Measurements from ENCODE around the gene CLEC16A.
"Not testable (repeated sequence)": the region's sequence is repeated elsewhere in the genome, so short reads cannot be mapped to it uniquely, and the experiment has no call there.

CLEC16A gene

DNA sequence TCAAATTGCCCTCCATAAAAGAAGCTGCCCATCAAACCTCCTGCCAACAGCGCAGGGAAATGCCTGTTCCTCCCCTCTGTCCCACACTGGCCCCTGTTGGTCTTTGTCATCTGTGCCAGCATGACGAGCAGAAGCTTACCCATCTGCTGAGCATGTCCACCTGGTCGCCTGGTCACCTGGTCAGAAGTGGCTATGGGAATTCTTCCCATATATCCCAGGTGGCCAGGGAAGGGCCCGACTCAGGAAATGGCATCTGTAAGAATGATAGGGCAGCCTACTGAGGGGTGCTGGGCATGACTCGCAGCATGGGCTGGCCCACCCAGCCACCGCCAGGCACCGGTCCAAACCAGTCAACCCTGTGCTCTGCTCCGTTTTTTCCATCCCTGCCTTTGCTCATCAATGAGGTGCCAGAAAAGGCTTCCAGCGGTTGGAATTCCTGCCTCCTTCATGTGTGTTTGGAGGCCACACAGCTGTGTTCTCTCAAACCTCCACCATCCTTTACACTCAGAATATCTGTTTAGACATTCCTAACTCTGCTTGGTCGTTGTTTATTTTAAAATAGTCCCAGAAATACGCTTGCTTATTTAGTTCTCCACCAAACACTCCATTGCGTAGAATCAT lies 145.2 kb downstream of the CLEC16A start:
- no peak for DNase-seq

DNA sequence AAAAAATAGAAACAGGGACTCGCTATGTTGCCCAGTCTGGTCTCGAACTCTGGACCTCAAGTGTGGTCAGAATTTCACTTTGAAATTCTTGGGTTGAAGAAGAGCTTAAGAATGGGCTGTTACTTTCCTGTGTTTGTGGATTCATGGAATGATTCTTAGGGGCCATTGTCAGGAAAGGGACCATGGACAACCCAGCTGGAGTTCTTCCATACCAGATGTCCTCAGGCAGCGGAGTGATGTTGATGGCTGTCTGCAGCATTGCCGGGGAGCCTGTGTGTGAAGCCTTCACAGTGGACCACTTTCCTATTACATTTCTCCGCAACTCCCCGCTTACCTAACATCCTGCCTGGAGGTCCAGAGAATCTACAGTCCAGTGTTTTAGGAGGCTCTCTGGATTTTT lies 145.9 kb downstream of the CLEC16A start:
- no peak for DNase-seq

- no peak for DNase-seq
Measured at GRCh38 chr16:11091021-11091785, 146.8 kb downstream of the CLEC16A start.

- DNase-seq: no peak
Measured at GRCh38 chr16:11092788-11093571, 148.6 kb downstream of the CLEC16A start.

DNA sequence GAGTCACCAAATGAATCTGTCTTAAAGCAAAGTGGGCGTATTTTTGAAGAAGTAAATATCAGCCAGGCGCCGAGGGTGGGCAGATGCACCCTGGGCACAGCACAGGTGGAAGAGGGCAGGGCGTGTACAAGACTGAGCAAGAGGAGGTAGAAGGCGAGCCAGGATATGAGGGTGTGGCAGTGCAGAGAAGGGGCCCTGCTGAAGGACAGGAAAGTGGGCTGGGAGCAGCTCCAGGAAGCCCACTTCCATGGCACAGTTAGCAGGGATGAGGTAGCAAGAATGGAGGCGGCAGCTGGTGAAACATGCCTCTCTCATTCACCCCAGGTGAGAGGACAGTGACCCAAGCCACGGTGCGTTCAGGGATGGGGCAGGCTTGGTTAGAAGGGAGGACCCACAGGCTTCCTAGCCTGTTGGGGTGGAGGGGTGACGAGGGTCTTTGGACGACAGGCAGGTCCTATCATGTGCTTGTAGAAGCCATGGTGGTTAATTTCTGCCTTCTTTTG lies 149.3 kb downstream of the CLEC16A start:
- no peak for DNase-seq

GRCh38 chr16:11094075-11094856 lies 149.9 kb downstream of the CLEC16A start:
- no peak for DNase-seq

DNA sequence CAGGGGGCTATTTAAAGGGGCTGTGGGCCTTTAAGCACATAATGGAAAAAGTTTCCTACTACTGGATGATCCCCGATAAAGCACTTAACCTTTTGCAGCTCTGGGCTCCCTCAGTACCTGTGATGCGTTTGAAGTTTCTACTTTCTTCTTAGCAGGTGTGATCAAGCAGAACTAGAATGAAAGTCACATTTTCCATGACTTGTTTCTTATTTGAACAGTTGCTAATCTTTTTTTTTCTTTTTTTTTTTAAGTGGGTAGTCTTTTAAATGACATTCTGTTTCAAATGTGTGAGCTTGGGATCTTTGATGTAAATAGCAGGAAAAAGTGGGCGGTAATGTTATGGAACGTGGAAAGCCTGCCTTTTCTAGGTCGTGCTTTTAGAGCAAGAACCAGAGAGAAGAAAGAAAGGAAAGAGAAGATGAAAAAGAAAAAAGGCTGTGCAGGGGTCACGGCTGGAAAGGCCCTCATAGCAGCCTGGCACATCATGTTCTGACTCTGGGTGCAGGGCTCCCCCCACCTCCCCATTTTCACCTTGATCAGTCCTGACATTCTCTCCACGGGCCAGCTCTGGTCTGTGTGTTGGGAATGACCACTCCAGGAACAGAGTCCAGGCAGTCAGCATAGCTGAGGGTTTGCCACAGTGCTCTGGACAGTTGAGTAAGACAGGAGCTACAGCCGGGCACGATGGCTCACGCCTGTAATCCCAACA lies 150.6 kb downstream of the CLEC16A start:
- no peak for DNase-seq

DNA sequence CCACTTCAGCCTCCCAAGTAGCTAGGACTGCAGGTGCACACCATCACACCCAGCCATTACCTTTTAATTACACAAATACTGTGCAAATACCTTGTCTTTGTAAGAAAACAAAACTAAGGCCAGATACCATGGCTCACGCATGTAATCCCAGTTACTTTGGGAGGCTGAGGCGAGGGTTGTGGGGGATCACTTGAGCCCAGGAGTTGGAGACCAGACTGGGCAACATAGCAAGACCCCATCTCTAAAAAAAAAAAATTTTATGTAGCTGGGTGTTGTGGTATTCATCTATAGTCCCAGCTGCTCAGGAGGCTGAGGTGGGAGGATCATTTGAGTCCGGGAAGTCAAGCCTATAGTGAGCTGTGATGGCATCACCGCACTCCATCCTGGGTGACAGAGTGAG lies 151.6 kb downstream of the CLEC16A start:
- DNase-seq: no peak

DNA sequence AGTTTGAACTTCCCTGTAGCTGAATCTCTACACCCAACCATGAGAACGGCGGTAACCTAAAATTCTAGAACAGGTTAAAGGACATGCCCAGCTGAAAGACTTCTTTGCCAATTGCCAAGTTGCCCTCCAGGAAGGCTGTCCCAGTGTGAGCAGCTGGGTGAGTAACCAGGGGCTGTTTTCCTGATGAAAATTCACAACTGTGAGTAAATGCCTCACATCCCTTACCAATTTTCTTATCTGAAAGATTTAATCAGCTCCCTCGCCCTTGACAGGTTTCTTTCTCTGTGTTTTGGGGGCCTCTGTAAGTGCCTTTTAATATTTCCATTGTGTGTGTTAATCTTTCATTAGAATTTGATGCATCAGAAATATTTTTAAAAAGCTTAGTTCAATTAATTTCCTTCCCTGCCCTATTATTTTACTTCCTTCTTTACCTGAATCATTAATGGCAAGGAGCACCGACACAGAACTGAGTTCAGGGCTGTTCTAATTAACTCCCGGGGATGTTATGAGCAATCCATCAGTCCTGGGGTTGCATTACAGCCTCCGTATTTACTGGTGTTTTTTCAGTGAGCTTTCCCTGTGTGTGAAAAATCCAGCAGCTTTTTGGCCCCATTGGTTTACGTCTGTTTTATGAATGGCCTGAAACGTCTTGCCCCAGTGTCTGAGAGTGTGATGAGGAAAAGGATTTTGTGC lies 152.9 kb downstream of the CLEC16A start:
- no peak for DNase-seq

DNA sequence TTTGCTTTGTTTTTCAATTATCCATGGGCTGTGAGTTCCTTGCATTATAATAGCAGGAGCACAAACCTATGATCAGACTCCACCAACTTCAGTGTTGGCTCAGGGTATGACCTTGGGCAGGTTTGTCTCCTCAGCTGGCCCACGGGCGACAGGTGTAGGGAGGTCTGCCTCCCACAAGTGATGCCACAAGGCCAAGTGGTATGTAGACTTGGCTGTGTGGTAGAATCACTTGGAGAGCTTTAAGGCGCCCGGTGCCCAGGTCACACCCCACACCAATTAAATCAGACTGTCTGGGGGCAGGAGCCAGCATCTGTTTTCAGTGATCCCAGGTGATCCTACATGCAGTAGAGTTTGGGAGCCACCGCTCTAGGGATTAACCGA lies 153.4 kb downstream of the CLEC16A start:
- no peak for DNase-seq

DNA sequence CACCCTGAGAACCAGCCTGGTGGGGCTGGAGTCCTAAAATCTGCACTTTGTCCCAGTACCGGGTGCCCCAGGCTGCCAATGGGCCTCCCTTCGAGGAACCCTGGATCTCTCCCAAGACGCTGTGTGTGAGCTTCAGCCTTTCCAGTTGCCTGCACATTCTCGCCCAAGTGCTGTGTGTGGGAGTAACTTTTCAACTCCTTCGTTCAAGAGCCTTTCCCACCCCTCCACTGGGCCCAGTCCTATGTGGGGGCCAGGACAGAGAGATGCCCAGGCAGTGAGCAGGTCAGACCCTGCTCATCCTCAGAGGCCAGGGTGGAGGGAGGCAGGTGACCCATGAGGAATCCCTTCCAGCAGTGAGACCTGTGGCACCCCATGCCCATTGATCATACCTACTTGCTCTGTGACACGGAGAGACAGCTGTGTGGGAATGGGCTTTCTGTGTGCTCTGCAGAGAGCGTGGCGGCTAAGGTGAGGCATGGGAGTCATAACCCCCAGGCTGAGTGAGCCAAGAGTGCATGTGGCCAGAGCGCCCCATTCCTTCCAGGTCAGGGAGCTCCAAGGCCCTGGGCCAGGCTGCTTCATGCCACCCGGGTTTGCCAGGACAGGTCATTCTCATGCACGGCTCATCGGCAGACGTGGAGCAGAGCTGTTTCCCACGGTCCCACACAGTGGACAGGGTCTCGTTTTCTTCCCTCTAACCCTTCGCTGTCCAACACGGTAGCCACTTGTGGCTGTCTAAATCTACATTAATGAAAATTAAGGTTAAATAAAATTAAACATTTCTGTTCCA lies 154.4 kb downstream of the CLEC16A start:
- no peak for DNase-seq

GRCh38 chr16:11099672-11100205 lies 155.4 kb downstream of the CLEC16A start:
- no peak for DNase-seq

- DNase-seq: no peak
Measured at GRCh38 chr16:11100239-11100750, 155.9 kb downstream of the CLEC16A start.

DNA sequence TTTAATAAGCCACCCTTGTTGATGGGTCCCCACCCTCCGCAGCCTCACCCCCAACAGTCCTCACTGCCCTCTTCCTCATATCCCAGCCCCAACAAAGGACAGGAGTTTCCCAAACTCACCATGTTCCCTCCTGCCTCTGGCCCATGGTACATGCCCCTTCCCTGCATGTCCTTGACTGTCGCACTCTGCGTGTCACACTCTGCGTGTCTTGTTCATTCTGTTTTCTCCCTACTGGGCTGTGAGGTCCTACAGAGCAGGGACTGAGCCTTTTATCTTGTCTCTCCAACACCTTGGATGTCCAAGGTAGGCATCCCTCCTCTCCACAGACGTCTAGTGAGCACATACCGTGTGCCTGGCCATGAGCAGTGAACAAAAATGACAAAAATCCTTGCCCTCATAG lies 156.9 kb downstream of the CLEC16A start:
- no peak for DNase-seq

DNA sequence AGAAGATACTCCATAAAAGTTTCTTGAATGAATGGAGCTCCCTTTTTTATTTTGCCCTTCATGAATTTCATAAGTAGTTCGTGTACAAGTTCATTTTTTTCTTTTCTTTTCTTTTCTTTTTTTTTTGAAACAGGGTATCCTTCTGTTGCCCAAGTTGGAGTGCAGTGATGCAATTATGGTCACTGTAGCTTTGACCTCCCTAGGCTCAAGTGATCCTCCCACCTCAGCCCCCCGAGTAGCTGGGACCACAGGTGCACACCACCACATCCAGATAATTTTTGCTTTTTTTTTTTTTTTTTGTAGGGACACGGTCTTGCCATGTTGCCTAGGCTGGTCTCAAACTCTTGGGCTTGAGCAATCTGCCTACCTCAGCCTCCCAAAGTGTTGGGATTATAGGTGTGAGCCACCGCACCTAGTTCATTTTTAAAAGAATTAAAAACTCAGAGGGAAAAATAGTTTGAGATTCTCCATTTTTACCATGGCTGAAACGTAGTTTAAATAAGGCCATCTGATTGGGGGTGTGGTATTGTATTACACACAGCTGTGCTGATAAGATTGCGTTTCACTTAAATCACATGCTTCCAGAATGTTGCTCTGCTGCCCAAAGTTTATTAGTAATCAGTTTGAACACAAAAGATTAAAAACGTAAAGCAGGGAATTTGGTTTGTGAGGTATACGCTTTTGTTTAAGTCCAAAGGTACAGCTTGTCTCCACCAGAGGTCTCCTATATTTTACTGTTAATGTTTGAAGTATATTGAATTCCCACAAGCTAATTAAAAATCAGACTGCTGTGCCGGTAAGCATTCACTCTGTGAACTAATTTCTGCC lies 157.5 kb downstream of the CLEC16A start:
- DNase-seq: peak; percentile 7

DNA sequence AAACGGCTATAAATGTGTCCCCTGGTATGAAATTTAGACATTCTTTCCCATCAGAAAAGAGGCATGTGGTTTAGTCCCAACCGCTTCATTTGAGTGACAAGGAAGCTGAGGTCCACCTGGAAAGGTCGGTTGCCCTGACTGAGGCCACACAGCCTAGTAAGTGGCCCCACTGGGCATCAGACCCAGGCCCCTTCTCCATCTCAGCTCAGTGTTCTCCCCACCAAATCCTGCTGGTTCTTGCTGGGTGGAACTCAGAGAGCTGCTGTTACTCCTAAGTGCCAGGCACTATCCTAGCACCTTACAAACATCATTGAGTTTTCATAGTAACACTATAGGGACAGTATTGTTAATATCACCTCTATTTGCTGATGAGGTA lies 158.1 kb downstream of the CLEC16A start:
- no peak for DNase-seq

GRCh38 chr16:11103301-11103700 lies 158.9 kb downstream of the CLEC16A start:
- DNase-seq: not testable (repeated sequence)

GRCh38 chr16:11104168-11105037 lies 160.0 kb downstream of the CLEC16A start:
- no peak for DNase-seq

Measured in NCI-H146 (cell line).